SH-SY5Y (cell line): ENCODE measurements around the gene ARSB.

Experiments
- GATA2 ChIP-seq: IDR thresholded peaks from 2 replicates; pipeline ENCODE4 v1.6.1; 2011; ENCODE audit warnings: mild to moderate bottlenecking, low read depth, low read length
- GATA3 ChIP-seq: IDR thresholded peaks from 2 replicates; pipeline ENCODE4 v1.6.1; 2011; ENCODE audit warnings: low read depth, mild to moderate bottlenecking, low read length, moderate library complexity

Gene ARSB

DNA sequence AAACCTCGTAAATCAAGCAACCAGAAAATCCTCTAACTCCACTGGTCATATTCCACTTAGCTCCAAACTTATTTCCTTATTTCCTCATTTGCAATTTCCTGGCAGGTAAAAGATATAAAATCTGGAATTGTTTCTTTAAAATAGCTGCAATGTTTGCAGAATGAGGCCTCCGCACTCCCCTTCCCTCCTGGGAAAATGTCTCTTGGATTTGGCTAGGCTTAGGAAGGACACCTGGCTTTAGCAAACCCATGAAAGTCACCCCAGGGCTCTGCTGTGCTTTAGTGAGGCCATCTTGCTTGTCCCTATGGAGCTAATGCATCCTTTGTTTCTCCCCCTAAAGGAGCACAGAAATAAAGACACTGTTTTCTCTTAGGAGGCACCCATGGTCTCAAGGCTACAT lies 10.5 kb downstream of the ARSB start:
- TF ChIP-seq GATA3 (no peak), GATA2 (no peak)

DNA sequence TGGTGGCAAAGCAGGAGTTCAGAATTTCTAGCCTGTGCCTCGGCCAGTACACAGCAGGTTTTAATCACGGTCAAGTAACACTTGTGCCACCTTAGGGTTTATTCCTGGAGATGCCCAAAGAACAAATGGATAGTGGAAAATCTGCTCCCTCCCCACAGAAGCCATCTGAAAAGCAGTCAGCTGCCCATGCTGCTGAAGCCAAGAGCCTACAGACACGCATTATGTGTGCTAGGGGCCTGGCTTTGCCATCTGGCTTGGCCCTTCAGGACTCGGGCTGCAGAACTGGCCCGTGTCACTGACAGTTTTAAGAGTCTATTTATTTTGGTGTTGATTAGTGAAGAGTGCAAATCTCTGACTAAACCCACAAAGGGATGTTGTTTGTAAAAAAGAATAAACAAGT lies 11.1 kb downstream of the ARSB start:
- TF ChIP-seq GATA2 (no peak), GATA3 (no peak)

DNA sequence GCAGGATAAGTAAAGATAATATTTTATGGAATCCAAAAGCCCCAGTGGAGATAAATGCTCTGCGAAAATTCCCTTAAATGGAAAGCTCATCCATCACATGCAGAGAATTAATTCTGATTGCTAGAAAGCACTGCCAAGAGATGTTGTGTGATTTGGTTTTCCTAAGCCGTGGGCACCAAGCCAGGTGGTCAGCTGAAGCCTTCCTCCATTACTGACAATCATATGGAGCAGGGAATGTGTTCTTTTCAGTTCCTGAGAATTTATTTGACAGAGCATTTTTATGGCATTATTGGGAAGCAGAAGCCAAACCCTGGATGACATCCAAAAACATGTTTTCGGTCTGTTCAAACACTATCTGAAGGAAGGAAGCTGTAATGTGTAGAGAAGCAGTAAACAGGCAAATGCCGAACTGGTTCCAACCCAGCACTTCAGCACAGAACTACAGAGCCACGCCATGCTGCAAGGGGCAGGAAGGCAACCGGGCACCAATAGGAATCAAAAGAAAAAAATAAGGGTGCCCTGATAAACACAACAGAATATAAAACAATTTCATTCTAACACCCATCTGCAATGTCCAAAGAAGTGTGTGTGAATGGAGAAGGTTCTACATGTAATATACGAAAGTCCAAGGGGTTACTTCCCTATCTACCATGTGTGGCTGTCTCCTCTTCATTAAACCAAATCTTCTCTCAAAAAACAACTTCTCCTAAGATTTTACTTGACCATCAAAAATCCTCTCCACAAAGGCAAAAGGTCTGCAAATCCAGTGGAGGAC lies 12.3 kb downstream of the ARSB start:
- TF ChIP-seq GATA3: no peak
- peak; percentile 78 for TF ChIP-seq GATA2

DNA sequence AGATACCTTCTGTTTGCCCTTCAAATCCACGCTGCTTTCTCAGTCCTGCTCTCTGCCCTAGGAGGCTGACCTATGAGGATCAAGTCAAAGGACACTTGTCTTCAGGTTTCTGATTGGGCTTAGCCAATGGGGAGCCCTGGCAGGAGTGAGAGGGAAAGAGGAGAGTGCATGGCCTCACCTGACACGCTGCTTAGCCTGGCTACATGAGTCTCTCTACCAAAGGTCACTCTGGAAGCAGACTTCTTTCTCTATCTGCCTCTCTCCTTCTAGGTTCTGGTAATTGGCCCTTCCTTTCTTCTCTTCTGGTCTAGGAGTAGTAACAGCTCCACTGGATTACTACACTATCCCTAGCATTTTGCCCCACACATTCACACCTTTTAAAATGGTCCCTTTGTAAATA lies 13.1 kb downstream of the ARSB start:
- TF ChIP-seq GATA3 (no peak), GATA2 (no peak)

DNA sequence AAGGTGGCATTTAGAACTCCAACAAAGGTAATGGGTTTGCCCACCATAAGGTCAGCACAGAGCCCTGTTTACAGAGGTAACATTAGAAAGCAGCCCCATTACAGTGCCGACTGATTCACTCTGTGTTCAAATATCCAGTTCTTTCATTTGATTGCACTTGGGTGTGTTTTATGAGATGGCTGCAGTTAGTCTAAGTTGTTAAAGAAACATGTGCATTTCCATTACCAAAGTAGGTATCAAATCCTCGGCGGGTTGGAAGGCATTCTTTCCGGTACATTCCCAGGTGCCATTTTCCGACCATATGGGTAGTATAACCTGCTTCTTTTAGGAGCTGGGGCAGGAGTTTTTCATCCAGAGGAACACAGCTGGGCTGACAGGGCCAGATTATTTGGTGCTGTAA lies 16.3 kb downstream of the ARSB start:
- TF ChIP-seq GATA3 (no peak), GATA2 (no peak)

DNA sequence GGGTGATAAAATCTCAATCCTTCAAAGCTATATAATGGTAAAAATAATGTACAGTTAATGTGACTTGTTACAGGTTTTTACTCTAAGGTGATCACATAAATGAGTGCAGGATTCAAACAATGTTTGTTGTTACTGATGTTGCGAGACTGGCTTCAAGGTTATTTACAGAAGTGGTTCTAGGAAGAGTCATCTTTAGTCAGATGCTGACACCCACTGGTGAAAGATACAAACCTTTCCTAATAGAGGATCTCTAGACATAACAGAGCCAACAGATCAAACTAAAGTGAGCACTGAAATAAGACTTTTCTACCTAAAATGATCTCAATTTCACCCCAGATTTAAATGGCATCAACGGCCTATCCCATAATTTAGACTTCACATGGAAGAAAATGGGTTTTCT lies 20.2 kb downstream of the ARSB start:
- TF ChIP-seq GATA3: no peak
- TF ChIP-seq GATA2: no peak

DNA sequence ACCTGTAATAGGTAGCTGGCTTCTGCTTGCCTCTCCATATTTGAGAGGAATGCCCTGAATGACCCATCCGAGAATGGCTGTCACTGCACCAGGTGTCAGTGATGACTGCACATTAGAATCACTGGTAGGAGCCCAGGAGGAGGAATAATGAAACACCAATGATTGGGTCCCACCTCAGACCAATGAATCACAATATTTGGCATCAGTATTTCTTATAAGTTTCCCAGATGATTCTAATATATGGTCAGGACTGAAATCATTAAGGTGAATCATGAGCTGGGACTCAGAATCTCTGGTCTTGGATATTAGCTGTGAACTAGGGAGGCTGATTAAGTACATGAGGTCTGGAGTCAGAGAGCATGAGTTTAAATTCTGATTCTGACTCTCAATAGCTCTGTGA lies 23.4 kb downstream of the ARSB start:
- TF ChIP-seq GATA2: no peak
- no peak for TF ChIP-seq GATA3

DNA sequence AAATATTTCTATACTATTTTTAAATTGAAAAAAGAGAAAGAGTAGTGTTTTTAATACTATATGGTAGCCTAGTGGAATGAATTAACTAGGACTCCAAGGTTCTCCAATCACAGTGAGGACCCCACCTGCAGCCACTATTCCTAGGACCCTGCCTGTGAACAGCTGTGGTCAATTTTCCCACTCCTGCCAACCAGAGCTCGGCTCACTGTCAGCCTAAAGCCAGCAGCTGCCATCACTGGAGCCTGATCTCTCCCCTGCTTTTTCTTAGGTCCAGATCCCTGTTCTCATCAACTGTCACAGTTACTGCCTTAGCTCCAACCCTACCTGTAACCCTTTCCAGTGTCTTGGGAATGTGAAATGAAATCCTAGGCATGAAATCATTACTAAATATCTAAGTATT lies 25.3 kb downstream of the ARSB start:
- TF ChIP-seq GATA2: no peak
- no peak for TF ChIP-seq GATA3

DNA sequence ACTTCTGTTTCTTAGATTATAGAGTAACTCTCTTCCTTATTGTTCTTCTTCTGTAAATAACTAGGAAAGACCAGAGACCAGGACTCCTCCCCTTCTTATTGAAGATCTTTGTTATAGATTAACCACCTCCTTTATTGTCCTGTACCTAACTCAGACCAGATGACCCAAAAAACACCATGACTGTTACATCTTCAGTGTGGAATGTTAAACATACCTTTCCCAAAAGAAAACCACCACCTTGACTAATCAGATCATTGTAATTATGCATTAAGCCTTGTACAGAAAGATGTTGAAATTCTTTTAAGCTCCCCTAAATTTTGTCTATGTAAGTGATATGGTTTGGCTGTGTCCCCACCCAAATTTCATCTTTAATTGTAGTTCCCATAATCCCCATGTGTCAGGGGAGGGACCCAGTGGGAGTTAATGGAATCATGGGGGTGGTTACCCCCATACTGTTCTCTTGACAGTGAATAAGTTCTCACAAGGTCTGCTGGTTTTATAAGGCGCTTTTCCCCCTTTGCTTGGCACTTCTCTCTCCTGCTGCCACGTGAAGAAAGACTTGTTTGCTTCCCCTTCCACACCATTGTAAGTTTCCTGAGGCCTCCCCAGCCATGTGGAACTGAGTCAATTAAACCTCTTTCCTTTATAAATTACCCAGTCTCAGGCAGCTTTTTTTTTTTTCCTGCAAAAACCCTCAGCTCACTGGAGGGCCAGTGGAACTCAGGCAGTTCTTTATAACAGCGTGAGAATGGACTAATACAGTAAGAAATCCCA lies 26.3 kb downstream of the ARSB start:
- TF ChIP-seq GATA3 (no peak), GATA2 (no peak)

DNA sequence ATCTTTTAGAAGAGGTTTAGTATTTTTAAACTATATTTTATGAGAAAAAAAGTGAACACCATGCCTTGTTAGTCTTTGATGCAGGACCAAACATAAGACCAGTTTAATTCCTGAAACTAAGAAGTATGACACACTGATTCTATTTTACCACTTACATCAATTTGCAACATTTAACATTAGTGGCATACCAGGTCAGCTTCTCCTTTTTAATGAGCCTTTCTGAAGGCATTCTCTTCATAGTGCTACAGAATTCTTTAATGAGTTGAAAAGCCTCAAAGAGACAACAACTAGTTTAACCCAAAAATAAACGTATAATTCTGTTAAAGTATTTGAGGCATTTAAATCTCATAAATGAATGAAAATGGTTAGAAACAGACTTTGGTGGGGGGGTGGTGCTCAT lies 28.2 kb downstream of the ARSB start:
- TF ChIP-seq GATA3 (no peak), GATA2 (no peak)

DNA sequence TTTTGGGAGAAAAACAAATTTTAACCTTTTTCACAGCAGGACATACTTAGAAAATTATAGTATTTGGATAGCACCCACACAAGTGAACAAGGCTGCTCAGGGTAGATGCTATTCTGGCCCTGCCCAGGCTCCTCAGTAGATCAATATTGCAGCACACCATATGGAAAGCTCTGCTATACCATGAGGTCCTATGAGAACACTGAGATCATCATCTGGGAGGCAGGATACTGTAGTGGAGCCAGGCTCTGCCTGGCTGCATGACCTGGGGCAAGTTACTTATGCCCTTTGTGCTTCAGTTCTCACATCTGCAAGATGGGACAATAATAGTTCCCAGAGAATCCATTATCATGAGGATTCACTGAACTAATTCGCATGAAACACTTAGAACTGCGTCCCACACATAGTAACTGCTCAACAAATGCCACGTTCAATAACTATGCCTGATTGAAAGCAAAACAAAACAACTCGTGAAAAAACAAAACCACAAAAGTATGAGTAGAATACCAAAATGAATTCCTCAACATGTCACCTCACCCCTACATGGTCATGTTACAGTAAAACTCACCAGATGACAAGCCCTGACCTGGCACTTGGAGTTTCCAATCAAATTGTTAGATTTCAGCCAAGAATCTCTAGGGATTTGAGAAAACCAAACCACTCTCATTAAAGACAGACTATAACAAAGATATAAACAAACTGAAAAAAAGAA lies 31.9 kb downstream of the ARSB start:
- TF ChIP-seq GATA2 (no peak), GATA3 (no peak)

DNA sequence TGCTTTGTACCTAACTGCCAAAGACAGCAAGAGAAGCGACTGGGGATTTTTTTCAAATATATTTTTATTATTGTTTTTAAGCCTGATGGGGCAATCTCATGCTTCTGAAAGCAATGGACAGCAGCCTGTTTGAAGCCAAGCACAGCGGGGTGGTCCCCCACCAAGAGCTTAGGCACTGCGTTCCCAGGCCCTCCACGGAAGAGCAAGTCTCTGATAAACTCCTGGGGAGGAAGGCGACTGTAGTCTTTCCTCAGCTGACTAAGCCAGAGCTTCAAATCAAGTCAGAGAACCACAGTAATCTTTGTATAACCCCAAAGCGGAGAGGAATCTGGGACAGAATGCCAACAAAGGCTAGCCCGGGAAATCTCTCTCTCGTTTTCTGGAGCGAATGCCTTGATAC lies 54.4 kb downstream of the ARSB start:
- TF ChIP-seq GATA3 (no peak), GATA2 (no peak)

DNA sequence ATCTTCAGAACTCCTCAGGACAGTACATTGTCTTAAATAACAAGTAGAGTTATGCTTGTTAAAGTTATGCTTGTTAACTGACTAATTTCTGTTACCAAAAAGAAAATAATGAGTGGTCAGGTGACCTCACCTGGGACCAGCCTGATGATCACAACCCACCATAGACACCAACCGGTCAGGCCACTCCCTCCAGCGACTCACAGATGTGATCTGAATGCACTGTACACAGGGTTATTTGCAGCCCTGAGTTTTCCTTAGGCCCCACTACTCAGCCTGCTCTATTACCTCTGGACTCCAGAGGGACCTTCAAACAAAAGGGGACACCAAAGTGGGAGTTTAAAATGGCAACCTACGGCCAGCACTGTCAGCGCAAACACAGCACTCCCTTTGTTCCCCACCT lies 55.3 kb downstream of the ARSB start:
- TF ChIP-seq GATA2: no peak
- no peak for TF ChIP-seq GATA3

DNA sequence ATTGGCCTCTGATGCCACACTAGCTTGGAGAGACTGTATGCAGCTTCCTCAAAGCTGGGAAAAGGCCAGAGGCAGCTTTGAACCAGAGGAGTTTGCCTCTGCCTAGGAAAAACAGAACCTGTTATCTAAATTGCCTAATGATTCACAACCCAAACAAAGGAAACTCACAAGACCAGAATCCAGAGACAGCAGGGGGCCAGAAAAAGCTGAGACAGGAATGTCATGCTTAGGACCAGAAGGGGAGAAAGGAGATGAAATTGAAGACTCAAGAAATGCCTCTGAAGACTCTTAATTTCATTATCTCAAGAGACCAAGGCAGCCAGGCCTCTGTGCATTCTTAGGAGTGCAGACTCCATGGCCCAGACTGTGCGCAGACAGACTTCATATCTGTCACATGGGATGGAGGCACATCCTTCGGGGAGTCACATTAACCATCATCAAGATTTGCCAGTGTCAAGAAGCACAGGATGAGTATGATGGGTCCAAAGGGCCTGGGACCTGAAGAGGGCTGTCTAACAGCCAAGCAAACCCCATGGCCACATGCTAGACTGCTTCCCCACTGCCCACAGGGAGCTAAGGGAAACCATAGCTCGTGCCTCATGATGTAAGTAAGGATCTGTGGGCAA lies 57.3 kb downstream of the ARSB start:
- TF ChIP-seq GATA2: no peak
- no peak for TF ChIP-seq GATA3
